CD4-positive, alpha-beta T cell treated with Interleukin-4 for 1 hour (primary cell): ENCODE data around the gene LMX1A.
A peak's percentile ranks its signal among the peaks of the same experiment; 100 is the strongest.

ENCODE experiments used
- DNase-seq, 2 donors: peaks; one replicate each; pipeline ENCODE4 v3.0.0-alpha.2; 2020 to 2022

LMX1A gene

DNA sequence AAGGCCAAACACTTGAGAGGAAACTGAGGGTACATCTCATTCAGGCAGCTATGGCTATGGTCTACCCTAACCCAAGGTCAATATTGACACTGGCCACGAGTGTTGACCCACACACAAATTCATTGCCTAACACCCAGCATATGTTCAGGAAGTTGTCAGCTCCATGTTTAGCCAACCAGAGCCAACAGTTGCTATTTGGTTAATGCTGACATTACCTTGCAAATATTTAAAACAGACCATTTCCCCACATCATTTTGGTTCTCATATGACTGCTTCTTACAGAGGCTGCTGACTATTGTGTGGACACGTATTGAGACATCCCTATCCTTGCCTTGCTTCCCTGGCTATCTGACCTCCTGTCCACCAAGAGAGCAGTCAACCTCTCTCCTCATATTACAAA, 97.3 kb downstream of the LMX1A start:
- DNase-seq, result no peak

DNA sequence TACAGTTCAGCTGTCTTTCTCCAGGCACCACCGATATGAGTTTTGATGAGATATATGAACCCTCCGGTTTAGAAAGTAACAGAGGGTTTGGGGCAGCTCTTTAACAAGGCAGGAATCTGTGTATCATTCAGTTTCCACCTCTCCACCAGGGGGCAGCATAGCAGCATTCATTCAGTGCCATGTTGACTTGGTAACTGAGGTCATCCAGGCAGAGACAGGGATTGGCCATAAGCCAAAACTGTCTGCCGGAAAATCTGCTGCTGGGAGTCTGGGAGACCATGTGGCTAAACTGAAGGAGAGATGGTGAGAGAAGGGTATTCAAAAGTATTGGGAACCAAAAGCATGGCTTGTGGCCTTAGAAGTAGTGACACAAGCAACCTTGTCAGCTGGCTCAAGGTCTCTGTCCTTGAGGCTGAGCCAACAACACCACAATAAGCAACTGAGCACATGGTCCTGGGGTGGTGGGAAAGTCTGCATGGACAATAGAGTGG, 98.5 kb downstream of the LMX1A start:
- DNase-seq, result peak; percentile 8 to 15

DNA sequence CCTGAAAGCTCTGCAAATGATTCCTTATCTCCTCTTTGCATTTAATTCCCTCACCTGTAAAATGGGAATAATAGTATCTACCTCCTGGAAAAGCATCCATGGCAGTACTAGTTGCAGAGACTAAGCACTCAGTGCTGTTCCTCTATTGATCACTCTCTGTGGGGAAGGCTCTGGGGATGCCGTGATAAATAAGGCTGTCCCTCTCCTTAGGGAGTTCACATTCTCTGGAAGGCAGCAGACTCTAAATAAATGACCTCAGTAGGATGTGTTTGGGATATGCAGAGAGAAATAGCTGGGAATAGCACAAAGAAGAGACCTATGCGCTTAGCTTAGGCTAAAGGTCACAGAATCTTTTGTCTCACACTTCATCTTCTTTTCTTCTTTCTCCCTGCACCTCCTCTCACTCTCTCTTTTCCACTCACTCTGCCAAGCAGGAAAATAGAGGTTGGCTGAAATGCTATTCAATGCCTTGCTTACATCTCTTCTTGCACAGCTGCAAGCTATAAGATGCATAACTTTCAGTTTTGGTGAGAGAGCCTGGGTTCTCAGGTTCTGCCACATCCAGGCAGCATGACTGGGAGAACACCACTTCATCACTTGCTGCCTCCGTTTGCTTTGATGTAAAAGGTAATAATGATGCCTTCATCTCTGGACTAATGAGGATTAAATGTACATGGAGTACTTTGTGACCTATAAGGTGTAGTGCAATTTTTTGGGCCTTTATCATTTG, 101.5 kb downstream of the LMX1A start:
- DNase-seq, result no peak

DNA sequence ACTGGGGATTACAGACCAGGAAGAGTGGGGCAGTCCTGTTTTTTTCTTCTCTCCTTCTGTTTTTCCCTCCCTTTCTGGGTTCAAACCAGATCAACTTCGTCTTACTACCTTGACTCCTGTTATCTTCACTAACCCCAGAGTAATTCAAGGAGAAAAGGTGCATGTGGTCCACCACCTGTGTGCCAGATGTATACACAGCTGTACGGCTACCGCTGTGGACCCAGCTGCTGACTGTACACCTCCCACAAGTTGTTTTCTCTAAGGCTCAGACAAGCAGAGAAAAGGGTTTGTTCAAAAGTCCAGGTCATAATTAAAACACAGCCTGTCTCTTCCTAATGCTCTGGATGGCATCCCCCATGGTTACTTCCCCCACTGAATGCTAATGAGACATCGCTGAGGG, 102.1 kb downstream of the LMX1A start:
- DNase-seq, result no peak

DNA sequence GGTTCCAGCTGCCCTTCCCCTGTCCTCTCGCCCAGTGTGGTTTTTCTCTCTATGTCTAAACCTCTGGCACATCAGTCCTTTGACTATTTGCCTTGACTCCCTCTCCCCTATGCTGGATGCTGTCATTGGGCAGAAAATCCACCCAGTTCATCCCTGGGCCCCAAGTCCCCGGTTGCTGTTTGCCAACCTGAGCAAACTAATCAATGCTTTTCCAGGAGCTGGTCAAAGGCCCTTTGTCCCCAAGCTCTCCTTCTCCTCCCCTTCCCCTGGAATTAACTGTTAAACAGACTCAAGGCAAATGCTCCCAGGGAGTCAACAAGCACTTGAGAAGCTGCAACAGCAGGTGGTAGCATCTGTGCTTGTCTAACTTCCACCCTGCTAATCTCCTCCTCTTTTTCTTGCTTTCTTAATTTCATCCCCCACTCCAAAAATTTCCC, 102.7 kb downstream of the LMX1A start:
- DNase-seq, result no peak

DNA sequence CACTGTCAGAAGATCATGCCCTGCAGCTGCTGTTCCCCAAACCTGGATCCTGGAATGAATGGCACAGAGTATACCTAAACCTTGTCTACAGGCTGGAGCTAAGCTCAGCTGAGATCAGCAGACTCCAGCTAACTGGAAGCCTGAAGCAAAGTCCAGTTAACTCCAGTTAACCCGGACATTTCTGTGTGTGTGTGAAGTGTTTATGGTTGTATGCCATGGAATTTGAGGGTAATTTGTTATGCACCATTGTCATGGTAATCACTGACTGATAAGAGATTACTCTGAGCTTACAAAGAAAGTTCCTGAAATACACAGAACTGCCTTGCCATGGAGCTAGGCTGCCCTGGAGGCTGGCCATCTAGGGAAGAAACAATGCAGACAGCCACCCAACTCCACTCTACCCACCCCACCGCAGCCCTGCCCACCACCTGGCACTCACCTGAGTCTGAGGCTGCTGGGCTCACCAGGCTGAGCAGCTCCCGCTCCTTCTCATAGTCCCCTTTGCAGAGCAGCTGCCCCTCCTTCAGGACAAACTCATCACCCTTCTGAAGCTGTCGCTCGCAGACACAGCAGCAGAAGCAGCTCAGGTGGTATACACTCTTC, 107.4 kb downstream of the LMX1A start:
- DNase-seq, result no peak

DNA sequence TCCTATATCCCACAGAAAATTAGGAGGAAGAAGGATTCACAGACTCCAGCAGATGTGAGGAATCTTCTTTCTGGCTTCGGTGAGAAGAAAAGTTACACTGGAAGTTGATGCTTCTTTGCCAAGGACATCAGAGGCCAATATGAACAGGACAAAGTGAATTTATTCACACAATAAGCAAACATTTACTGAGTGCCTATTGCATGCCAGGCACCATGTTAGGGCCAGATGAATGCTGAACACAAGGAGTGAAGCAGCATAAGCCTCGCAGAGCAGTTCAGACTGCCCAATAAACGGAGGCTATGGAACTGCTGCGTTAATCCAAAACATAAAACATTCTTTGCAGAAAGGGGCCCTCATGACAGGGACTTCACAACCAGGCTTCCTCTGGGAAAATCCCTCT, 114.6 kb downstream of the LMX1A start:
- DNase-seq, result no peak

DNA sequence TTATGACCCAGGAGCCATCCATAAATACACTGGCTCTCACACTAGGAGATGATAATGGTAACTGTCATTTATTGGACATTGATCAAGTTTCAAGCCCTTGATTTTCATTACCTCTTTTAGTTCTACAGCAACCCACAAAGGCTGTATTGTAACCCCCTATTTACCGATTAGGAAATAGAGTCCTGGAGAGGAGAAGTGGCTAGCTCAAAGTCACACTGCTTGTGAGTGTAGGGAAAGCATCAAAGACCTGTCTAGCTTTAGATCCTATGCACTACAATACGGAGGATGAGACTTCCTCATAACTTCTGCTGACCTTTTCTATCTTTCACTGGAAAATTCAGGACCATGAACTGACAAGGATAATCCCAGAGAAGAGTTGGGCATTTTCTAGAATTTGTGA, 115.2 kb downstream of the LMX1A start:
- DNase-seq, result no peak

DNA sequence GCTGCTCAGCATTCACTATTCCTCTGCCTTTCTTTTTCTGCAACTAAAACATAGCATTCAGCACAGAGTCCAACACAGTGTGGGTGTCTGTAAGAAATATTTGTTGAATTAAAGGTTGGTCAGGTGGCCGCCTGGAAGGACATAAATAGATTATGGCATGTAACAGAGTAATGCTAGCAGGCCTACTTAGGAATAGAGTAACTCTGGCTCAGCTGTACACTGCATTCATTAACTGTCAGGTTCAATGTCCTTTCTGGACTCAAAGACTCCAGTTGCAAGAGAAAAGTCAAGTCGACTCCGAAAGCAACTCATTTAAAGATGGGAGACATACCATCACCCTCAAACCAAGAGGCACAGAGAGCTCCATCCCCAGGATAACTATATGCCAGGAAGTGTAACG, 116.0 kb downstream of the LMX1A start:
- no peak for DNase-seq

DNA sequence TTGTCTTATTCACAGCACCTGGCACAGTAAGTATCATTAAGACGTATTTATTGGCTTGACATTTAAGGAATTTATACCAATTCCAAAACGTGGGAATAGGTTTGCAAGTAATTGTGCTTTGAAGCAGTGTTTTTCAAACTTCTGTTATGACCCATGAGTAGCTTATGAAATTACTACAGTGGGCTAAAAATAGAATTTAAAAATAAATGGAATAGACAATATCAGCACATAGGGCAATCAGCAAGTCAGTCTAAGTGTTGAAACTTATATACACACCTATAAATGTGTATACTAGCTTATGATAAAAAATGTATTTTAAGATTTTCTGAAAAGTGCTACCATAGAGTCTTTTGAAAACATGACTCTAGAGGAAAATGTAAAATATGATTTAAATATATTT, 116.6 kb downstream of the LMX1A start:
- no peak for DNase-seq

DNA sequence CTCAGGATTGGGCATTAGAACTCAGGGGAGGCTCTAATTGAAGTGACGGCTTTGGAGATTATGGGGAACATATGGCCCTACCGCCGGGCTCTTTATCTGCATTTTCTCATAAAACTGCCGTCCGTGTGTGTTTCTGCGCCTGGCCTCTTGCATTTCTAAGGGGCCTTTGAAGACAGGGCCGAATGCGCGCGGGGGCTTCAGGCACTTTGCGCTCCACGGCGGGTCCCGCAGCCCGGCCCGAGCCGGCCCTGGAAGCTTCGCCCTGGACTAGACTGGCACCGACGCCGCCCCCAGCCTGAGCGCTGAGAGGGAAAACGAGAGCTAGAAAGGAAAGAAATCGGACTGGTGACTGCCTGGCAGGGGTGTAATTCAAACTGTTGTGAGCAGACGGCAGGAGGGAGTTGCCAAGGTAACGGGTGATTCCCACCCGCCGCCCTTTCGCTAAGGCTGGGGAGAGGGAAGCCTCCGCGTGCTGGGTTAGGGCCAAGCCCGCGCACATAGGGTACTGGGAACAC, 120.7 kb downstream of the LMX1A start:
- no peak for DNase-seq

DNA sequence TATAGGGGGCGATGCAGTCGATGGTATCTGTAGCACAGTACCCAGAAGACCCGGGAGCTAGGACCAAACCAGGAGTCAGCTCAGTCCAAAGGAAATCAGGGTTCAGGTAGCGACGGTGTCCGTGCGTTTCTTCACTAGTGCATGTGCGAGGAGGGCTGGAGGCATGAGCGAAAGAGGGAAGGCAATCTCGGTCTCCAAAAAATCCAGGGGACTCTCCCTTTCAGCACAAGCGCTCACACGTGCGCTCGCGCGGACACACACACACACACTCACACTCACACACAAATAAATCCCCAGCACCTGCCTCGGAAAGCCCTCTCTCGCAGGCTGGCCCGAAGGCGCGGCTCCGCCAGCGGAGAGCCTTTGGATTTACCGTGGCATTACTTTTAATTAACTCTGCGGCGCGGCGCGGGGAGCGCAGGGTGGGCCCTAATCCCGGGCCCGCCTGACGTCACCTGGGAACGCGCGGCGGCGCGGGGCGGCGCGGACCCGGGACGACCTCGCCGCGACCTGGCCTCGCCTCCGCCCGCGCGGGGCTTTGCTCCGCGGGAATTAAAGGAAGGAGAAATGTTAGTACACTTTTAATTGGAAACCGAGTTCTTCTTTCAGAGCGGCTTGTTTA, 121.2 kb downstream of the LMX1A start:
- no peak for DNase-seq

DNA sequence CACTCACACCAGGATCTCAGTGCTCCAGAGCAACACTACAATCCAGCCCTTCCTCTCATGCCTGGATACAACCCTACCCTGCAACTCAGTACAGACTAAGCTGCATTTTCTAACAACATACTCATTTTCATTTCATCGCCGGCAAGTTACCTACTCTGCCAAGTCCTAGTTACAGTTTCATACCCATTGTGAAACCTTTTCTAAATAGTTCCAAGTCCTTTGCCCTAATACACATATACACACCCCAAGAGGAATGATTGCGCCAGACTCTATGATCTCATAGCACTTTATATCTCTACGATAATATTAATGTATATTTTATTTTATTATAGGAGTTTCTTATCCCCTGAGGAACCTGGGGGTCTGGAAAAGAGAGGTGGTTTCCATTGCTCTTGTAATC, 122.4 kb downstream of the LMX1A start:
- no peak for DNase-seq

DNA sequence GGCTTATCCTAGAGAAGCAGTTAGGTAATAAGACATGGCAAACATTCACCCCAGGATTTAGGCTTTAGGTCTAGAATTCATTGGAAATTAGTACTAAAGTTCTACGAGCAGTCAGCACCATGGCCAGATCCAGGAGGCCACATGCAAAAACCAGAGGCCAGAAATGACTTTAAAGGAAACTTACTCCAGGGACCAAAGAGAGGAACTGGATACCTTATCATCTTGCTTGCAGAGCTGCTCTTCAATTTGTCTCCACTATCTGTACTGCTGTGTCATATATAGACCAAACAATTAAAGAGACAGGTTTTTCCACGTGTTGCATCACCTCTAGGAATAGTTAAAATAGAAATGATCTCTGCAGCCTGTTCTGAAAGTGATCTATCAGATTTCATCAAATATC, 127.8 kb downstream of the LMX1A start:
- no peak for DNase-seq

DNA sequence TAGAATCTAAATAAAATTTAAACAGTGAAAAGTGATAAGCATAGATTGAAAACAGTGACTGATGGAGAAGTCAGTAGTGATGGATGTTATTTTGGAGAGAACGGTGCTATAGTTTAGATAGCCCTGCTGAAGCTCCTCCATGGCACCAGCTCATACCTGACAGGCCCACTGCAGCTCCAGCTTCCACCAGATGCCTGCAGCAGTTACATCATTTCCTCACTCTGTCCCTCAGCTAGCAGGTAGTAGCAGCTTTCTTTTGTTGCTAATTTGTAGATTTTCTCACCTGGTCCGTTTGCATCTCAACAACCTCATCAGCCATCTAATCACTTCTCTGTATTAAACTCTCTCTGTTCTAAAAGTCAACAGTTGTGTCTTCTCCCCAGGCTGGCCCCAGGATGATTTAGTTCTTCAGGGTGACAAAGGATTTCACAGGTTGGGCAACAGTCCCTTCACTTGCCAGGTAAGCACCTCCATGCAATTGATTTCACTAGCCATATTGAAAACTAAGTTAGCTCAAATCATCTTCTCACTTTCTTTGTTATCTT, 128.3 kb downstream of the LMX1A start:
- DNase-seq, result no peak

DNA sequence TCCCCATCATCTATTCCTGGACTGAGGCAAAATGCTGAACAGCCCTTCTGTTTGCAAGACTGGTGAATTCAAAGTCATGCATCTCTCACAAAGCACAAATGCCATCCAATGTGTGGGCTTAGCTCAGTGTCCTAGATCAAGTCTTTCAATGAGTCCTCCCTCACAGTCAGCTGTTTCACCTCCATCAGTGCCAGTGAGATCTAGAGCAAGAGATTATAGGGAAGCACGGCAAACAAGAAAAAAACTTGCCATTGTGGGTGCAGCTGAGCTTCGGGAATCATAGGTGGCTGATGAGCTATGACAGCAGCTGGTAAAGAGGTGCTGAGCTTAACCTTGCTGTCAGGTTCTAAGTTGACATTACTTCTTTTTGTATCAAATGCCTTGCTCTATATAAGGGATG, 130.2 kb downstream of the LMX1A start:
- DNase-seq, result no peak

DNA sequence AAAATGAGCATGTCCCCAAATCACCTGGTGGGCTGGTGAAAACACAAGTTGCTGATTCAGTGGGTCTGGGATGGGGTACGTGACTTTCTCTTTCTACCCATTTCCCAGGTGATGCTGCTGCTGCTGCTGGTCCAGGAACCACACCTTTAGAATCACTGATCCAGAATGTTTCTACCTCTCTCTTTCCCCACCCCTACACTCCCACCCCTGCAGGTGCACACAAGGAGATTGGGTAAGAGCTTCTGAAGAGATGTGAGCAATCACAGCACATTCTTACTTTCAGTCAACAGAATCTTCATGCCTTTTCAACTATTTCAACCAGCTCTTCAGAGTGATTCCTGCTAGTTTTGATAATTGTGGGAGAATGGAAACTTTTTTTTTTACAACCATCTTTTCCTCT, 130.9 kb downstream of the LMX1A start:
- no peak for DNase-seq

DNA sequence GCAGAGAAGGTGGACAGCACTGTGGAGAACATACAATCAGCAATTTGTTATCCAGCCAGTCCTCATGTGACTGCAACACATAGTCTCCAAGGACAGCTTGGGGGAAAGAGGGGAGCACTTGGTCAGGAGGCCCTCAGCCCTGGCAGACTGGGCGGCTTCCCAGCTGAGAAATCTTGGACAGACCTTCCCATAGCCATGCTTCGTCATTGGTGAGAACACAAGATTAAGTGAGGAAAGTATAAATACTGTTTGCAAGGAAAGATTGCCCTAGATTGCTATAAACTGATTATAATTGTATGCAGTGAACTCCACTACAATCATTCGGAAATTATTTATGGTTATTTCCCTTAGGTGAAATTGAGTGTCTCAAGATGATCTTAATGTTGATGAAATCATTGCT, 131.5 kb downstream of the LMX1A start:
- no peak for DNase-seq

DNA sequence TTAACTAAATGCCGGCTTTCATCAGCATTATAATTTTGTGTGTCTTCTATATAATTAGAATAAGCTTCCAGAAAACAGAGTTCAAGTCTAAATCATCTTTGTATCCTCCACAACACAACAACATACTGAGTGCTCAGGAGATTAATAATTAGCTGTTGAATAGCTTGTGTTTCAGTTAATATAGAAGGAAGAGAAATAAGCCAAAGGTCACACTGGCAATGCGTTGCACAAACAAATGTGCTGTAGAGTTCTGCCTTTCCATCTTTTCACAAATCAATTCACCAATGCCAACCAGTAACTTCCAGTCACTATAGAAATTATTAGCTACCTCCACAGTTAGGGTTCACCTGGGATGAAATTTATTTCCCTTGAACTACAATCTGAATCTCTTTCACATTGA, 132.0 kb downstream of the LMX1A start:
- no peak for DNase-seq

DNA sequence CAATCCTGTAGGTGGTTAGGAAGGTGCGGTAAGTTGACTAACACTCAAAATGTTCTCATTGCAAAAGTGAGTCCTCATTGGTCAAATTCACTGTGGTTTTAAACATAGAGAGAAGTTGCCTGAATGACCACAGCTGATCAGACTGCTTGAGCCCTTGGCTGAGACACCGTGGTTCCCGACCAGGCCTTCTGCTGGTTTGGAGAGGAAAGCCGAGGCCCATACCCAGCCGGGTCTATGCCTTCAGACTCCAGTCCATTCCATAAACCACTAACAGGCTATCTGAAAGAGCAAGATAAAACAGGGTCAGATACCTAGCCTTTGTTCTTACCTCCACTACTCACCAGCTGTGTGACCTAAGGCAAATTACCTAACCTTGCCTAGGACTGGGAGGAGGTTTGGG, 133.9 kb downstream of the LMX1A start:
- no peak for DNase-seq

DNA sequence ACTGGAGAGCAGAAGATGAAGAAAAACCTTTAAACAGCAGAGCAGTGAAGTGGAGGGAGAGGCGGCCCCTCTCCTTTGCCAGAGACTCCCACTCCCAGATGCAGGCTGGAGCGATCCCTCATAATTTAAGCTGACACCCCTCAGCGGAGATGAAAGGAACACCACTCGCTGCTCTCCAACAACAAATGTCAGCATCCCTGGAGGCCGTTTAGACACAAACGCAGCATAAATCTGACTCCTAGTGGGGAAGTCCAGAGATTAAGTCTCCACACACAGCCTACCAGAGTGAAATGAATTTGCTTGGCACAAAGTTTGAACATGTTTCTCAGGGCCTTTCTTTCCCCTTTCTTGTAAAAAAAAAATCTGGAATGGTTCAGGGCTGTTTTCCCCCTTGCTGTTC, 137.8 kb downstream of the LMX1A start:
- DNase-seq, result no peak

DNA sequence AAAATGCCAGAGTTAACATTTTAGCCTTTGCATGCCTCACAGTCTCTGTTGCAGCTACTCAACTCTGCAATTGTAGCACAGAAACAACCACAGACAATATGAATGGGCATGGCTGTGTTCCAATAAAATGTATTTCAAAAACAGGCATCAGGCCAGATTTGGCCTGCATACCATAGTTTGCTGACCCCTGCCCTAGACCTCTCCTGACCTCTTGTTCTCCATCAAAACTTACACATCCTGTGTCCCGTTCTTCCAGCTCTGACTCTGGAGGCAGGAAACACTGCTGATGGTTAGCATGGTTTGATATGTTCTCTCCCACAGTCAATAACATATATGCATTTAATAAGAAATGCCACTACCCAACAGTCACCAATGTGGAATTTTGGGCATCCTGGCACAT, 138.6 kb downstream of the LMX1A start:
- DNase-seq, result no peak

DNA sequence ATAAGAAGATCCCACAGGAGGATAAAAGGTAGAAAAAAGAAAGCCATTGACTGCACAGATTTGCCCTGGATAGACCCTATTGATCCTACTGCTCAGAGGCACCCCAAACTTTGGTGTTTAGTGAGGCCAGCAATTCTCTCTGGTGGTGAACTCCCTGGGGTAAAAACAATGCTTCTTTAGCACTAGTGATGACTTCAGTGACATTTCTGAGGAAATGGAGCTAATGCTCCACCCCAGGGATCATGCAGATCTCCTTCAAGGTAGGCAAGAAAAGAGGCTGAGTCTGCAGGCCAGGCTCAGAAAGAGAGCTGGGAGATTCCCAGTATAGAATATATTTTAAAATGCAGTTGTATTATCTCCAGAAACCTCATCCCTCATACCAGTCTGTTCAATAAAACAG, 140.3 kb downstream of the LMX1A start:
- DNase-seq, result no peak

DNA sequence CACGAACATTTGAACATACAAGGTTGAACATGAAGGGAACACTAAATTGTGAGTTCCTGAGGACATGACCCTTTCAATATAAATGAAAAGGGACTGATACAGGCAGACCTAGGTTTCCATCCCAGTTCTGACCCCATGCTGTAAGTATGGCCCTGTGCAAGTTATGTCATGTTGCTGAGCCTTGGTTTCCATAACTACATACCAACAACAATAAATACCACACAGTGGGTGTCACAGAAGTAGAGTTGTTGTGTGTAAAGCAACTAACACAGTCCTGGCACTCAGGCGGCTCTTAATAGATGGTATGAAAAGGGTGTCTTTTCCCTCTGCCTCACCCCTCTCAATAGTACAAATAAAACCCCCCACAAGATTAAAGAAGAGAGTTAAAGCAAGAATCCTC, 140.8 kb downstream of the LMX1A start:
- no peak for DNase-seq
